NCI-H345 treated with DMSO at 0.1 percent for 48 hours (cell line): Measurements from ENCODE around the gene PSMD14.
"Not testable (repeated sequence)": the region's sequence is repeated elsewhere in the genome, so short reads cannot be mapped to it uniquely, and the experiment has no call there.

Source experiments
- DNase-seq: peaks from one replicate; lab custom pipeline; 2025; ENCODE audit not compliant: unreplicated experiment; lab: John Stamatoyannopoulos, UW

The PSMD14 gene

GRCh38 chr2:161308178-161308955, at the start of gene PSMD14:
Gene PSMD14, plus strand, starts transcription at chr2:161308425. Its CDS starts 10,401 bp downstream, at chr2:161318826.
- peak; percentile 91 for DNase-seq

GRCh38 chr2:161265874-161266273, 42.4 kb upstream of the PSMD14 start:
- DNase-seq, result peak; percentile 53

- no peak for DNase-seq
These were observed 39.1 kb upstream of the PSMD14 start for GRCh38 chr2:161269111-161269510.

GRCh38 chr2:161273038-161273760, 35.0 kb upstream of the PSMD14 start:
- DNase-seq, result peak; percentile 48

GRCh38 chr2:161278564-161279229, 29.5 kb upstream of the PSMD14 start:
- DNase-seq, result not testable (repeated sequence)

GRCh38 chr2:161279230-161279815, 28.9 kb upstream of the PSMD14 start:
- not testable (repeated sequence) for DNase-seq

- not testable (repeated sequence) for DNase-seq
These were observed 27.3 kb upstream of the PSMD14 start for GRCh38 chr2:161280906-161281323.

GRCh38 chr2:161281615-161282310, 26.5 kb upstream of the PSMD14 start:
- not testable (repeated sequence) for DNase-seq

- DNase-seq, result not testable (repeated sequence)
These were observed 25.9 kb upstream of the PSMD14 start for GRCh38 chr2:161282311-161282644.

GRCh38 chr2:161283926-161284325, 24.3 kb upstream of the PSMD14 start:
- DNase-seq, result no peak

- DNase-seq, result no peak
These were observed 4.6 kb upstream of the PSMD14 start for GRCh38 chr2:161303535-161304050.

- no peak for DNase-seq
These were observed 1.3 kb upstream of the PSMD14 start for GRCh38 chr2:161306919-161307318.

- DNase-seq, result no peak
These were observed 549 bp upstream of the PSMD14 start for GRCh38 chr2:161307676-161308075.

- DNase-seq, result no peak
These were observed 4.8 kb downstream of the PSMD14 start for GRCh38 chr2:161312996-161313395.

GRCh38 chr2:161315380-161315779, 7.2 kb downstream of the PSMD14 start:
- no peak for DNase-seq

- DNase-seq, result no peak
These were observed 8.5 kb downstream of the PSMD14 start for GRCh38 chr2:161316701-161317100.

GRCh38 chr2:161321944-161322648, 13.9 kb downstream of the PSMD14 start:
- DNase-seq, result no peak

- no peak for DNase-seq
These were observed 16.7 kb downstream of the PSMD14 start for GRCh38 chr2:161324876-161325275.

- no peak for DNase-seq
These were observed 19.4 kb downstream of the PSMD14 start for GRCh38 chr2:161327582-161327981.

- DNase-seq, result no peak
These were observed 24.2 kb downstream of the PSMD14 start for GRCh38 chr2:161332371-161332967.
